Measurements from ENCODE around the gene MAN2B2. TPM values are rescaled to one million over a fixed set of nuclear protein-coding genes. Genes with fewer than 3 reads are reported as not detected.

The MAN2B2 gene
- total and polyA plus RNA-seq, 2 of the 8 experiments (the other 6 are each of a cell fraction or from before 2014, with no cell fraction given) = 3.3 to 4.0 TPM

DNA sequence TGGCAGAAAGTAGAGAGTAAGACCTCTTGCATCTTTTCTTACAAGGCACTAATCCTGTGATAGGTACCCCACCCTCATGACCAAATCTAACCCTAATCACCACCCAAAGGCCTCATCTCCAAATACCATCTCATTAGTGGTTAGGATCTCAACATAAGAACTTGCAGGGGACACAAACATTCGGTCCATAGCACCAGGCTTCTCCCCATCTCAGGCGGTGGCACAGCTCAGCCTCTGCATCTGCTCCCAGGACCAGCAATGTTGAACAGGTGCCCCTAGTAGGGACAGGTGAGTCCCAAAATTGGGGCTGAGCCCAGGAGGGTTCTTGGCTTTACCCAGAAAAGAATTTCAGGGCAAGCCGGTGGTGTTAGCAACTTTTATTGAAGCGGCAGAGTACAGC is 57.1 kb downstream of the MAN2B2 start:
- CTCF ChIA-PET (ENCODE audit: partially characterized antibody) = interaction anchor here (1.0 to 1.3 kb wide), 3 partner anchors 8 to 242 kb away, joined by 3 to 4 read pairs (median 3); no protein-coding TSS in a partner anchor
- FAIRE-seq = no peak
- TF ChIP-seq EGR1 (IDR thresholded peaks at IDR 0.05; ENCODE audit: borderline replicate concordance, low read depth, low read length) (no peak), TBP (IDR thresholded peaks at IDR 0.05; ENCODE audit: low read depth, low read length) (no peak), SUZ12 (IDR thresholded peaks at IDR 0.05; ENCODE audit: low read length) (no peak), MAFK (IDR thresholded peaks at IDR 0.05; ENCODE audit: low read depth, low read length) (no peak), GABPA (IDR thresholded peaks at IDR 0.05; ENCODE audit: borderline replicate concordance, insufficient read depth, low read length) (no peak), KDM4A (IDR thresholded peaks at IDR 0.05; ENCODE audit: low read depth, low read length, severe bottlenecking) (no peak), HDAC2 (IDR thresholded peaks at IDR 0.05; ENCODE audit: borderline replicate concordance in 1 of 2, low read depth in 2 of 2, low read length in 2 of 2) (no peak), NRF1 (IDR thresholded peaks at IDR 0.05; ENCODE audit: low read depth, low read length) (no peak), EZH2 (IDR thresholded peaks at IDR 0.05; ENCODE audit: low read depth, low read length, severe bottlenecking) (no peak), JUN (IDR thresholded peaks at IDR 0.05; ENCODE audit: low read depth, low read length) (no peak), KDM1A (IDR thresholded peaks at IDR 0.05; ENCODE audit: borderline replicate concordance, low read length) (no peak), BCL11A (IDR thresholded peaks at IDR 0.05; ENCODE audit: low read depth in 2 of 2, low read length in 2 of 2) (no peak), TCF12 (IDR thresholded peaks at IDR 0.05; ENCODE audit: low read depth, low read length) (no peak), GTF2F1 (IDR thresholded peaks at IDR 0.05; ENCODE audit: borderline replicate concordance, low read depth, low read length) (no peak)

More for the DNA sequence above, 57.1 kb downstream of the MAN2B2 start:
- Histone ChIP-seq H3K27ac (ENCODE audit: low read depth, low read length) (no peak overlapping the region), H2AFZ (ENCODE audit: low read length) (no peak overlapping the region), H2BK15ac (ENCODE audit: low read length) (no peak overlapping the region), H3K4me3 (ENCODE audit: extremely low read depth in 1 of 4, insufficient read depth in 2 of 4, low read depth in 3 of 4, low read length in 4 of 4) (no peak overlapping the region), H3K4ac (replicated peaks; ENCODE audit: insufficient read length, low read depth, low read length) (no peak overlapping the region), H4K20me1 (replicated peaks in 1 of 2; ENCODE audit: control insufficient read depth in 1 of 2, insufficient read depth in 2 of 2, low read length in 2 of 2) (no peaks in the 10 kb centered on the region), H2BK12ac (ENCODE audit: low read depth, low read length) (no peak overlapping the region), H3K36me3 (ENCODE audit: control insufficient read depth in 2 of 4, insufficient read depth in 4 of 4, low read length in 3 of 4) (no peaks in the 10 kb centered on the region), H3K9me3 (ENCODE audit: insufficient read depth in 2 of 2, low read depth in 1 of 2, low read length in 1 of 2) (no peaks in the 10 kb centered on the region), H3K27me3 (replicated peaks in 1 of 4; ENCODE audit: control insufficient read depth in 3 of 4, extremely low read depth in 1 of 4, insufficient read depth in 3 of 4, low read length in 3 of 4) (no peaks in the 10 kb centered on the region), H2BK5ac (ENCODE audit: low read depth, low read length) (no peak overlapping the region), H3K79me1 (ENCODE audit: low read depth, low read length) (no peaks in the 10 kb centered on the region), H3K79me2 (ENCODE audit: control insufficient read depth in 1 of 2, insufficient read depth in 2 of 2, low read length in 2 of 2) (no peaks in the 10 kb centered on the region), H3K23me2 (ENCODE audit: low read depth, low read length) (no peaks in the 10 kb centered on the region), H4K91ac (replicated peaks; ENCODE audit: insufficient read length, low read length) (no peak overlapping the region), H2AK5ac (ENCODE audit: low read depth, low read length) (no peak overlapping the region), H2BK120ac (replicated peaks; ENCODE audit: low read depth, low read length) (no peak overlapping the region), H4K8ac (ENCODE audit: extremely low read depth, insufficient read depth, low read length) (peak overlapping the region; percentile 51; the same call in 1 of the 2 replicates), H3K23ac (ENCODE audit: insufficient read length) (no peak overlapping the region), H3K56ac (replicated peaks; ENCODE audit: insufficient read length, low read depth, low read length) (no peak overlapping the region), H3K9ac (replicated peaks in 1 of 4; ENCODE audit: extremely low read depth in 1 of 4, low read depth in 3 of 4, low read length in 3 of 4) (no peak overlapping the region), H2BK20ac (ENCODE audit: low read length) (no peak overlapping the region), H4K5ac (ENCODE audit: insufficient read length, low read depth, low read length) (no peak overlapping the region), H3K18ac (ENCODE audit: extremely low read depth, low read length) (no peak overlapping the region), H3K4me1 (replicated peaks in 1 of 4; ENCODE audit: control insufficient read depth in 3 of 4, insufficient read depth in 4 of 4, low read length in 3 of 4) (no peaks in the 10 kb centered on the region; a peak in 1 of 7 replicates), H3K4me2 (ENCODE audit: insufficient read depth in 1 of 2, low read depth in 2 of 2, low read length in 2 of 2) (no peak overlapping the region), H3K14ac (ENCODE audit: insufficient read length) (no peak overlapping the region)
- no peak for DNase-seq (ENCODE audit: low read depth in 1 of 2, low spot score in 2 of 2)
- POLR2A ChIA-PET (ENCODE audit: partially characterized antibody) = interaction anchor here (1.4 to 1.8 kb wide), 3 partner anchors 26 to 57 kb away, joined by 3 to 6 read pairs (median 4); partner anchors contain the start of gene MAN2B2
- WGBS, 2 experiments (ENCODE audit: extremely low coverage in 1 of 2, insufficient coverage in 1 of 2, insufficient read length in 1 of 2, insufficient replicate concordance in 2 of 2, low coverage in 1 of 2, low lambda C conversion rate in 2 of 2, missing lambda C conversion rate in 1 of 2) = 79% methylated on average over 4 of the region's 4 CpGs; no CpG with 5 or more reads in 1 of the 2 experiments

Data from H1 (cell line).